ENCODE results near the gene KIF3B.

Gene KIF3B

DNA sequence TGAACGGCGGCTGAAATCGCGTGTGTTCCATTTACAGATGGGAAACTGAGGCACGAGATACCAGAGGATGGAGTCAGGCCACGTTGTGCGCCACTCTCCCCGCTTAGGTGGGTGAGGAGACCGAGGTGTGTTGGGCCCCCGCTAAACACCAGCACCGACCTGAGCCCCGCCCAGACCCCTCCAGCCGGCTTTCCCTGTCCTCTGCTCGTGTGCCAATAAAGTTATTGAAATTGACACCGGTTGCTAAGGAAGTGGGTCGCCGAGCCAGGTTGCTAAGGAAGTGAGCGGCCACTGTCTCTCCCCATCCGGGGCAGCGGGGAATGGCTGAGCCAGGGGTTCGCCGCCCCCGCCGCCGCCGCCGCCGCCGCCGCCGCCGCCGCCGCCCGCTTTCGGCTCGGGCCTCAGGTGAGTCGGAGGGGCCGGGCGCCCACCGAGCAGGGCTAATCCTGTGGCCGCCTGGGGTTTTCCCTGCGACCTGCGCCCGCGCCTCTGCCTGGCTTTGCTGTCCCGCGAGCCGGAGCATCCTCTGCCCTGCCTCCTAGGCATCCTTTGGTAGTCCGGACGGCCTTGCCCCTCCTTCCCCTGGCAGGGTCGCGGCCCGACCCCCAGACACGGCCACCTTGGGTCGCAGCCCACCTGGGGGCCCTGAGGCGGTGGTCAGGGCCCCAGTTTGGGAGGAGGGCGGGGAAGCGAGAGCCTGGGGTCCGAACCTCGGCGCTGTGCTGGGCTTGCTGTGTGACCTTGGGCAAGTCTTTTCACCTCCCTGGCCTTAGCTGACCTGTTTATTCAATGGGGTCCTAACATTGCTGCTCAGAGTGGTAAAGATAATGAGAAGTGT, at the start of gene KIF3B:
KIF3B (plus strand) TSS at position 291 of the 838 bp plus-strand sequence. CDS start 32,127 bp downstream, outside the sequence.
- DNase-seq (ENCODE audit: low read depth in 4 of 4, low spot score in 1 of 4), result peak; percentile 67 to 82 (median 76)

- no peak for DNase-seq (ENCODE audit: low read depth in 4 of 4, low spot score in 1 of 4)
These were observed 49.4 kb upstream of the KIF3B start for GRCh38 chr20:32227744-32228688.

DNA sequence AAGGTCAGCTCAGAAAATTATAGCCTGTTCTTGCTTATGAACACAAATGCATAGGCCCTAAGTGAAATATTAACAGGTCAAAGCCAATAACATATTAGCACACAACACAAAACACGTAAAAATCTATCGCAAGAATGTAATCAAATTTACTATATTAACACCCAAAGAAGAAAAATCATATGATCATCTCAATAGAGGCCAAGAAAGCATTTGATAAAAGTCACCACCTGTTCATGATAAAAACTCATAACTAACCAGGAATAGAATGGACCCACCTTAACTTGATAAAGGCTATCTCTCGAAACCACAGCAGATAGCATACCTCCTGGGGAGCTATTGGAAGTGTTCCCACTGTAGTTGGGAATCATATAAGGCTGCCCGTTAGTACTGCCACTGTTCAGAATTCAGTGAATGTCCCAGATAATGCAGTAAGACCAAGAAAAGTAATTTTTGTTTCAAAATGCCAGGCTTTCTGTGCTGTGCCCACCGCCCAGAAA, 48.2 kb upstream of the KIF3B start:
- DNase-seq (ENCODE audit: low read depth in 4 of 4, low spot score in 1 of 4), result no peak

DNA sequence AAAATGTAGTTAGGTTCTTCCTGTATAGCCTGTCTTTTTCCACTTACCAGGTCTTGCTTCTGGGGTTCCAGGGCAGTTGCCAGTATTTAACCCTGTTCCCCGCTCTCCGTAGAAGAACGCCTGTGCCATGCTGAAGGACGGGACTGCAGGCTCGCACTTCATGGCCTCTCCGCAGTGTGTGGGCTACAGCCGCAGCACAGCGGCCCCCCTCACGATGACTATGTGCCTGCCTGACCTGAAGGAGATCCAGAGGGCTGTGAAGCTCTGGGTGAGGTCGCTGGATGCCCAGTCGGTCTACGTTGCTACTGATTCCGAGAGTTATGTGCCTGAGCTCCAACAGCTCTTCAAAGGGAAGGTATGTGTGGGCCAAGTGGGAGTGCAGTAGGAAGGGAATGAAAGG, 46.7 kb upstream of the KIF3B start:
- DNase-seq (ENCODE audit: low read depth in 4 of 4, low spot score in 1 of 4), result no peak

DNA sequence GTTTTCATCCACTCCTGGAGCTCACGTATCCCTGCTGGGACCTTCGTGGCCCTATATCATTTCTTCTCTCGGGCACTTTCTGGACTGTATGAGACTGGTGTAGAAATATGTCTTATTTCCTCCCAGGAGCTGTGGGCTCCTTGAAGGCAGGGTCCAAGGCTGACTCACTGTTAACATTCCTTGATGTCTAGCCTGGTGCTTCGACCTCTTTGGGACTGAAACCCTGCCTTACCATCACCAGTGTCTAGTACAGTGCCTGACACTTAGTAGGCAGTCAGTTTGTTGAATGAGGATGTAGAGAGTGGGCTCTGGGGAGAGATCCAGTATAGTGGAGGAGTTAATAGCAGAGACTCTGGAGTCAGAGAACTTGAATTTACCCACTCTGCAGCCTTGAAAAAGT, 46.2 kb upstream of the KIF3B start:
- DNase-seq (ENCODE audit: low read depth in 4 of 4, low spot score in 1 of 4), result no peak

GRCh38 chr20:32231847-32232246, 45.6 kb upstream of the KIF3B start:
- DNase-seq (ENCODE audit: low read depth in 4 of 4, low spot score in 1 of 4), result peak in 1 of 4 experiments; percentile 14

- DNase-seq (ENCODE audit: low read depth in 4 of 4, low spot score in 1 of 4), result no peak
These were observed 45.0 kb upstream of the KIF3B start for GRCh38 chr20:32232326-32232886.

- DNase-seq (ENCODE audit: low read depth in 4 of 4, low spot score in 1 of 4), result no peak
These were observed 44.2 kb upstream of the KIF3B start for GRCh38 chr20:32233286-32233685.

GRCh38 chr20:32234135-32234808, 43.2 kb upstream of the KIF3B start:
- no peak for DNase-seq (ENCODE audit: low read depth in 4 of 4, low spot score in 1 of 4)

DNA sequence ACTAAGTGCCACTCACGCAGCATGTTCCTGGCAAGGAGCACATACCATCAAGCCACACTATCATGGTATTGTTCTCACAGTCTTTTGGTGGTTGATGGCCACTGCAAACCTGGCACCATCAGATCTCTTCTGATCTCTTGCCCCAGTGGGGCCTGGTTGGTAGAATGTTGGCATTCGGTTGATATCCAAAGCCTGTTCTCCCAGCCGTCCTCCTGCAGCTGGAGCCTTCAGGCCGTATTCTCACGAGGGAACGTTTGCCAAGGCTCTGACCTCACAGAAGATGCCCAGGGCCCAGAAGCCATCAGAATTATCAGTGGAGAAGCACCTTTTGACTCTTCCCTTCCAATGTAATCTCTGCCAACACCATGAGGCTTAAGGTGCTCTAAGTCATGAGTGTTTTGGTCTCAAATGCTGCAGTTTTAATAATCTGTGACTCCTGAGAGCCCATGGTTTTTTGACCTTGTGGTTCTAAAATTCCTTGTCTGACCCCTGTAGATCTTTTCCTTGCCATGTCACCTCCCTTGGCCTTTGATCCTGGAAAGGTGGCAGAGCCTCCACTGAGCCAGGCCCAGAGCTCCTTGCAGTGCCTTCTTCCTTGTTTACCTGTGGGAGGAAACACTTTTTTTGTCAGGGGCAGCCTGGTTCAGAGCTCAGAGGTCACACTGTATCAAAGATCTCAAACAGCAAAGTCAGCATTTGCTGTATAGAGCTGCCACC, 42.0 kb upstream of the KIF3B start:
- DNase-seq (ENCODE audit: low read depth in 4 of 4, low spot score in 1 of 4), result no peak

DNA sequence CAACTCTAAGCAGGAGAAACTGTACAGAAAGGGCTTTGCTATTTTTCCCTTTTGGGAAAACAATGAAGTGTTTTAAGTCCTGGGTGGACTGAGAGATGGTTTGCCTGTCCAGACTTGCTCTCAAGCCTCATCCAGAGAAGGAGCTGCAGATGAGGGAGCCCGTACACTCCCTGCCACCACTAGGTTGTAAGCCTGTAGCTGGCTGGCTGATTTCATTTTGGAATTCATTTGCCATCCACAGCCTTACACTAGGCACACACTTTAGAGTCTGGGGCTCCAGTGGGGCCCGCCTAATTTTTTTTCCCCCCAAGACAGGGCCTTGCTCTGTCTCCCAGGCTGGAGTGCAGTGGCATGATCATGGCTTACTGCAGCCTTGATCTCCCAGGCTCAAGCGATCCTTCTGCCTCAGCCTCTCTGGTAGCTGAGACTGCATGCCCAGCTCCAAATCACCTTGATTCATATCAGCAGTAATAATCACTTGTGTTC, 41.4 kb upstream of the KIF3B start:
- DNase-seq (ENCODE audit: low read depth in 4 of 4, low spot score in 1 of 4), result no peak

DNA sequence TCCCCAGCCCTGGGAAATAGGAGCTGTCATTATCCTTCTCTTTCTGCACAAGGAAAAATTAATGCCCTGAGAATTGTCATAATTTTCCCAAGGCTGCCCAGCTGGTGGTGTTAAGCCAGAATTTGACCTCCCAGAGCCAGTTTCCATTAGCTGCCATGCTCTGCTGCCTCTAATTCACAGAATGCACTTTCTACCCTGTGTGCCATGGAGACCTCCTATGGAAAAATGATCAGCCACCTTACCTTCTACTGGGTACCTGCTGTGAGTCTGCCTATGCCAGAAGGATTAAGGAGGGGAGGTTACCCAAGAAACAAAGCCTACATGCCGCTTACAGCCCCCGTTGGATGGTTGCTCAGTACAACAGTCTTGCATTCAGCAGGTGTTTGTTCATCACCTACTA, 40.6 kb upstream of the KIF3B start:
- no peak for DNase-seq (ENCODE audit: low read depth in 4 of 4, low spot score in 1 of 4)

DNA sequence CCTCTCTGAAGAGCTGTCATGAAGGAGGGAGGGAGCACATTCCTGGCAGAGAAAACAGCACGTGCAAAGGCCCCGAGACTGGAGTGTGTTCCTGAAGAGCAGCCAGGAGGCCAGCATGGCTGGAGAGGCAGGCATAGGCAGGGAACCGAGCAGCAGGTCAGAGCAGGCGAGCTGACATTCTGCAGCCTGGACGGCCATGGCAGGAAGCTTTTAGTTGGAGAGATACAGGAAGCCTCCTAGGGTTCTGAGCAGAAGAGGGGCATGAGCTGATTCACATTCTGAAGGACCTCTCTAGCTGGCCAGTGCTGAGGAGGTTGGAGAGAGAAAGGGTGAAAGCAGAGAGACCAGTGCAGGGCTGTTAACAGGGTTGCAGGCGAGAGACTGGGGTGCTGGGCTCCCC, 40.0 kb upstream of the KIF3B start:
- no peak for DNase-seq (ENCODE audit: low read depth in 4 of 4, low spot score in 1 of 4)

- DNase-seq (ENCODE audit: low read depth in 4 of 4, low spot score in 1 of 4), result no peak
These were observed 38.7 kb upstream of the KIF3B start for GRCh38 chr20:32238483-32239425.

DNA sequence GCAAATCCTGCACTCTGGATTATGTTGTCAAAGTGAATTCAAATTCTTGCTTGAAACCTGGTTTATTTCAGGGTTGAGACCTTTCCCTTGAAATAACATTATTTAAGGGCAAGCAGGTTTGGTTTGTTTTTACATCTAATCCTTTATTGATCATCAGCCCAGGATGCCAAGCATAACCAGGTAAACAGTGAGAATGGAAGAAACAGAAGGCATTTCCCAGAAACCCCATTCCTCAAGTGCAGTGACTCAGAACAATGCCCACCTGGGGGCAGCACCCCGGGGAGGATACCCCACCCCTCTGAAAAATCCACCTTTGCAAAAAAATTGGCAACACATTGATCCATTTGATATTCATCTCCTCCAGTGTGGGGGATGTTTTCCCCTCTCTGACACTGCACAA, 37.2 kb upstream of the KIF3B start:
- no peak for DNase-seq (ENCODE audit: low read depth in 4 of 4, low spot score in 1 of 4)

- no peak for DNase-seq (ENCODE audit: low read depth in 4 of 4, low spot score in 1 of 4)
These were observed 35.6 kb upstream of the KIF3B start for GRCh38 chr20:32241807-32242206.

DNA sequence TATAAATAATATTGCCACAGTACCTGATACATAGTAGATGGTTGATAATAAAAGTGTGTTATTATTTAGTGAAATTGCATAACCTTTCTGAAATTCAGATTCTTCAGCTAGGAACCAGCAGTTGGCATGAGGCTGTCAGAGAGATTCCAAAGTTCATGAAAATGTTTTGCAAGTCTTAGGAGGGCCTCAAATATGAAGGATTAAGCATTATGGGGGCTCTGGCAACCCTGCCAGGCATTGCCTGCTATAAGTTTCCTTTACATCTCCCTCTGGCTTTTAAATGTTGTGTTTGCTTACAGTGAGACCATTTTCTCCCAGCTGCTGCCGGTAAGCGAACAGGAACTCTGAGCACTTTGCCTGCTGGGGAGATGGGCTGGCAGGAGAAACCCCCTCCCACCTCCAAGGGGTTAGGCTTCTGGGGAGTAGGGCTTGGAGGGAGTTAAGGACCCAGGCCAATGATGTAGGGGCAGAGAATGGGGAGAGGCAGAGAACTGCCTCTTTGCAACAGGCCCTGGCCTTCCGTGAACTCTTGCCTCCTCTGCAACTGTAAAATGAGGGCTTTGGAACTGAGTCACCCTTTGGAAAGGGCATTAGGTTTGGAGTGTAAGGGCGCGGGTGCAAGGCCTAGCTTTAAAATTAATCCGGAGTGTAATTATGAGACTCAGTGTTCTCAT, 33.2 kb upstream of the KIF3B start:
- DNase-seq (ENCODE audit: low read depth in 4 of 4, low spot score in 1 of 4), result no peak

- DNase-seq (ENCODE audit: low read depth in 4 of 4, low spot score in 1 of 4), result no peak
These were observed 32.5 kb upstream of the KIF3B start for GRCh38 chr20:32244959-32245358.

All from stimulated activated CD4-positive, alpha-beta T cell treated with anti-CD3 and anti-CD28 coated beads, Interleukin-1b, Interleukin-23, amount 100 ng/mL, for 24 hours (primary cell).